ENCODE data around the gene TESPA1.

TESPA1 gene

DNA sequence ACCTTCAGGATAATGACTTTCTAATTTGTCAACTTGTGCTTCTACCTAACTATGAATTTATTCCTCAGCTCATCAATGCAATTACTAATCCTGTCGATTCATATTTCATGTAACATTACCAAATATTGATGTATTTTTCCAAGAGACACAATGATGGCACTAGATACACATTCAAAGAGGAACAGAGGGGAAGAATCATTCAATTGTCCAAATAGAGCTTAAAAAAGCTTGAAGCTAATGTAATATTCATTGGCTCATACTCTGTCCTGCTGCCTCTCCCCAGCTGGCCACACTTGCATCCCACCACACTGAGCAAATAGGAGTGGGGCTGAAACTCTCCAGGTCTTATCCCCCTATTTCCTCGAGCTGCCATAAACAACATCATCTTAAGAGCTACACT is 9.3 kb downstream of the TESPA1 start:
- no peak for DNase-seq
- no peak overlapping the region for H3K27ac ChIP-seq (ENCODE audit: low read length)
- H3K9me3 ChIP-seq (replicated peaks; ENCODE audit: insufficient read depth, low read length) = no peaks in the 10 kb centered on the region
- TF ChIP-seq EZH2phosphoT487 (IDR thresholded peaks at IDR 0.05; ENCODE audit: low read length) (no peak), EZH2 (optimal IDR thresholded peaks at IDR 0.05; ENCODE audit: low read depth, low read length) (no peak)
- TF ChIP-seq, protein P1, sequence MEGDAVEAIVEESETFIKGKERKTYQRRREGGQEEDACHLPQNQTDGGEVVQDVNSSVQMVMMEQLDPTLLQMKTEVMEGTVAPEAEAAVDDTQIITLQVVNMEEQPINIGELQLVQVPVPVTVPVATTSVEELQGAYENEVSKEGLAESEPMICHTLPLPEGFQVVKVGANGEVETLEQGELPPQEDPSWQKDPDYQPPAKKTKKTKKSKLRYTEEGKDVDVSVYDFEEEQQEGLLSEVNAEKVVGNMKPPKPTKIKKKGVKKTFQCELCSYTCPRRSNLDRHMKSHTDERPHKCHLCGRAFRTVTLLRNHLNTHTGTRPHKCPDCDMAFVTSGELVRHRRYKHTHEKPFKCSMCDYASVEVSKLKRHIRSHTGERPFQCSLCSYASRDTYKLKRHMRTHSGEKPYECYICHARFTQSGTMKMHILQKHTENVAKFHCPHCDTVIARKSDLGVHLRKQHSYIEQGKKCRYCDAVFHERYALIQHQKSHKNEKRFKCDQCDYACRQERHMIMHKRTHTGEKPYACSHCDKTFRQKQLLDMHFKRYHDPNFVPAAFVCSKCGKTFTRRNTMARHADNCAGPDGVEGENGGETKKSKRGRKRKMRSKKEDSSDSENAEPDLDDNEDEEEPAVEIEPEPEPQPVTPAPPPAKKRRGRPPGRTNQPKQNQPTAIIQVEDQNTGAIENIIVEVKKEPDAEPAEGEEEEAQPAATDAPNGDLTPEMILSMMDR (IDR thresholded peaks at IDR 0.05; ENCODE audit: low read length) = no peak
- H3K4me2 ChIP-seq (ENCODE audit: low read depth, low read length) = no peak overlapping the region
- no peaks in the 10 kb centered on the region; the same call in 1 of the 2 replicates for H3K36me3 ChIP-seq (replicated peaks; ENCODE audit: insufficient read depth, low read length)
- H3K4me3 ChIP-seq (ENCODE audit: low read length) = no peak overlapping the region
- H3K79me2 ChIP-seq (ENCODE audit: low read length) = 0 out of 2 replicates have a peak, but pooled peaks cover 3% of the 10 kb centered on the region
- no peaks in the 10 kb centered on the region for H3K4me1 ChIP-seq (ENCODE audit: low read length)
- no peak overlapping the region for H2AFZ ChIP-seq (ENCODE audit: low read length)
- H3F3A ChIP-seq (ENCODE audit: insufficient read depth, low read length) = no peaks in the 10 kb centered on the region
- no peak overlapping the region for H3K9ac ChIP-seq (ENCODE audit: low read length)
- H3K9me2 ChIP-seq (replicated peaks; ENCODE audit: insufficient read depth, low read length) = no peaks in the 10 kb centered on the region
- H3K27me3 ChIP-seq (replicated peaks; ENCODE audit: insufficient read depth, low read length) = no peaks in the 10 kb centered on the region
- H4K20me1 ChIP-seq (ENCODE audit: insufficient read depth, low read length) = no peaks in the 10 kb centered on the region

DNA sequence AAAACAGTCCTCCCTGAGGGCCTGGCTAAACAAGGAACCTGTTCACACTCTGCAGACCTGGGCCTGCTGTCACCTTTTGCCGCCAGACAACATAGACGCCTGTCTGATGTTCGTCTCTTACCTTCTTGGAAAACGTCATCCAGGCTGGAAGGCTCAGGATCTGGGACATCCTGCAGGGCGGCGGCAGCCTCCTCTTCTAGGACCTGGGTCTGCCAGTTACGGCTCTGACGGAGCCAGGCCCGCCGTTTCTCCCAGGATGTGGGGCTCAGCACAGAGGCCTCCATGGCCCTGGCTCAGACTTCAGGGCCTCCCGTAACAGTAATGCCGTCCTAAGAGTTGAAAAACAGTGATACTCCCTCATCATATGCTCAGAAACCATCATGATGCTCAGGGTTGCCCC is 10.3 kb downstream of the TESPA1 start:
- no peak overlapping the region for H3K27ac ChIP-seq (ENCODE audit: low read length)
- H3K9me3 ChIP-seq (replicated peaks; ENCODE audit: insufficient read depth, low read length) = no peaks in the 10 kb centered on the region
- H3K36me3 ChIP-seq (replicated peaks; ENCODE audit: insufficient read depth, low read length) = no peaks in the 10 kb centered on the region; the same call in 1 of the 2 replicates
- H3K9me2 ChIP-seq (replicated peaks; ENCODE audit: insufficient read depth, low read length) = no peaks in the 10 kb centered on the region
- H3K4me1 ChIP-seq (ENCODE audit: low read length) = no peaks in the 10 kb centered on the region
- H3K79me2 ChIP-seq (ENCODE audit: low read length) = 0 out of 2 replicates have a peak, but pooled peaks cover 3% of the 10 kb centered on the region
- H2AFZ ChIP-seq (ENCODE audit: low read length) = no peak overlapping the region
- H3K4me2 ChIP-seq (ENCODE audit: low read depth, low read length) = no peak overlapping the region
- TF ChIP-seq, protein P1 (IDR thresholded peaks at IDR 0.05; ENCODE audit: low read length) = no peak
- TF ChIP-seq EZH2 (optimal IDR thresholded peaks at IDR 0.05; ENCODE audit: low read depth, low read length) (no peak), EZH2phosphoT487 (IDR thresholded peaks at IDR 0.05; ENCODE audit: low read length) (no peak)
- no peaks in the 10 kb centered on the region for H4K20me1 ChIP-seq (ENCODE audit: insufficient read depth, low read length)
- no peak overlapping the region for H3K4me3 ChIP-seq (ENCODE audit: low read length)
- no peak overlapping the region for H3K9ac ChIP-seq (ENCODE audit: low read length)
- H3F3A ChIP-seq (ENCODE audit: insufficient read depth, low read length) = no peaks in the 10 kb centered on the region
- DNase-seq = no peak
- no peaks in the 10 kb centered on the region for H3K27me3 ChIP-seq (replicated peaks; ENCODE audit: insufficient read depth, low read length)

DNA sequence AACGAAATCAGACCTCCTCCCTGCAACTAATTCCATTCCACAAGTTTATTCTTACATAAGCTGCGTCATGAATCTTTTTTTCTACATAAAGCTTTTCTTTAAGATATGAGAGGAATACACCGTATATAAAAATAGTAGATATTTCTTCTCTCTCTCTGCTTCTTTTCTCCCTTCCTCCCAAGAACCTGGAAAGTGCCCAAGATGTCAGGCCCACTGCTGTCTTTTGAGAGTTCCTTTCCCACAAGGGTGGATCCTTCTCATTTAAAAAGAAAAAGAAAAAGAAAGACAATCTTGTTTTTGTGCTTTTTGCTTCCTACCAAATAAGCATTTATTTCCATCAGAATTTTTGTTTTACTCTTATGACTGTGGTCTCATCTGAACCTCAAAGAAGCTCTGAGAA is 11.0 kb downstream of the TESPA1 start:
- TF ChIP-seq EZH2 (optimal IDR thresholded peaks at IDR 0.05; ENCODE audit: low read depth, low read length) (no peak), EZH2phosphoT487 (IDR thresholded peaks at IDR 0.05; ENCODE audit: low read length) (no peak)
- TF ChIP-seq, protein P1 (IDR thresholded peaks at IDR 0.05; ENCODE audit: low read length) = no peak

More for the DNA sequence above, 11.0 kb downstream of the TESPA1 start:
- no peaks in the 10 kb centered on the region for H3K9me2 ChIP-seq (replicated peaks; ENCODE audit: insufficient read depth, low read length)
- H3K79me2 ChIP-seq (ENCODE audit: low read length) = 0 out of 2 replicates have a peak, but pooled peaks cover under 1% of the 10 kb centered on the region
- H3K27ac ChIP-seq (ENCODE audit: low read length) = no peak overlapping the region
- no peak overlapping the region for H3K4me2 ChIP-seq (ENCODE audit: low read depth, low read length)
- no peaks in the 10 kb centered on the region; the same call in 1 of the 2 replicates for H3K36me3 ChIP-seq (replicated peaks; ENCODE audit: insufficient read depth, low read length)
- H3K27me3 ChIP-seq (replicated peaks; ENCODE audit: insufficient read depth, low read length) = no peaks in the 10 kb centered on the region
- no peak overlapping the region for H3K9ac ChIP-seq (ENCODE audit: low read length)
- H3K4me3 ChIP-seq (ENCODE audit: low read length) = no peak overlapping the region
- no peaks in the 10 kb centered on the region for H4K20me1 ChIP-seq (ENCODE audit: insufficient read depth, low read length)
- H3K4me1 ChIP-seq (ENCODE audit: low read length) = 0 out of 2 replicates have a peak, but pooled peaks cover 2% of the 10 kb centered on the region
- no peak overlapping the region for H2AFZ ChIP-seq (ENCODE audit: low read length)
- no peak for DNase-seq
- H3K9me3 ChIP-seq (replicated peaks; ENCODE audit: insufficient read depth, low read length) = no peaks in the 10 kb centered on the region
- H3F3A ChIP-seq (ENCODE audit: insufficient read depth, low read length) = no peaks in the 10 kb centered on the region

Measured in MM.1S (cell line).